Sigmoid colon (tissue), 7 donors: ENCODE data around the gene RIOK1. TPM values are rescaled to one million over a fixed set of nuclear protein-coding genes. Genes with fewer than 3 reads are reported as not detected.
"Not testable (repeated sequence)": the region's sequence is repeated elsewhere in the genome, so short reads cannot be mapped to it uniquely, and the experiment has no call there.

Experiments used
- DNase-seq: peaks from one replicate; pipeline ENCODE4 v3.0.0-alpha.2; 2019
- H3K27ac ChIP-seq, 4 donors: fragments of 200-600 bp; sonication (generic); one replicate each; pipeline ENCODE4 v1.5.1; 2016 to 2019; ENCODE audit warnings: mild to moderate bottlenecking in 1 of 4
- H3K27me3 ChIP-seq, 3 donors: fragments of 200-600 bp; sonication (generic); one replicate each; pipeline ENCODE4 v1.5.1; 2019; ENCODE audit warnings: mild to moderate bottlenecking in 1 of 3
- H3K36me3 ChIP-seq, 4 donors: fragments of 200-600 bp; sonication (generic); one replicate each; pipeline ENCODE4 v1.5.1; 2016 to 2019
- H3K4me1 ChIP-seq, 4 donors: fragments of 200-600 bp; sonication (generic); one replicate each; pipeline ENCODE4 v1.5.1; 2017 to 2019
- H3K4me3 ChIP-seq, 4 donors: fragments of 200-600 bp; sonication (generic); one replicate each; pipeline ENCODE4 v1.5.1; 2017 to 2019; ENCODE audit warnings: mild to moderate bottlenecking in 2 of 4, moderate library complexity in 1 of 4
- H3K9me3 ChIP-seq, 4 donors: fragments of 200-600 bp in 3 of 4; sonication (generic) in 3 of 4; one replicate each; pipeline versions ENCODE4 v1.5.1 to v1.6.1; 2013 to 2019
- EP300 ChIP-seq, 4 donors: sonication (generic); formaldehyde crosslinking; IDR thresholded peaks; one replicate each; pipeline ENCODE4 v1.6.1; 2017; ENCODE audit warnings: antibody characterized with exemption in 4 of 4
- POLR2A ChIP-seq, 2 donors: fragments of 450-650 bp; IDR thresholded peaks; one replicate each; pipeline ENCODE4 v1.6.1; 2016; ENCODE audit warnings: antibody characterized with exemption in 2 of 2, mild to moderate bottlenecking in 2 of 2, moderate library complexity in 2 of 2
- POLR2AphosphoS5 ChIP-seq, 4 donors: sonication (generic); formaldehyde crosslinking; IDR thresholded peaks; one replicate each; pipeline ENCODE4 v1.6.1; 2017; ENCODE audit warnings: antibody characterized with exemption in 4 of 4
- WGBS, 2 donors: extraction: QIAGEN DNeasy Blood & Tissue Kit; methylation state at CpG; one replicate each; pipeline ENCODE4 v1.1.7; 2013; 5-methylcytosine and 5-hydroxymethylcytosine counted together
- intact Hi-C: fragments of 100-400 bp; cut with DNase I; formaldehyde crosslinking; loops from one replicate; pipeline ENCODE4 v1.15.1; 2023
- polyA plus RNA-seq, 3 donors: library from polyadenylated mRNA; stranded (reverse); fragments of 200-250 nt; gene quantifications; one replicate each; pipeline ENCODE4 v1.2.3, GENCODE V29; 2013
- total RNA-seq, 4 donors: library from RNA; depleted of rRNA; stranded (reverse); fragments of >200 nt; gene quantifications; one replicate each; pipeline ENCODE4 v1.1.0, GENCODE V29; 2016
- TF ChIP-seq, protein P1 (sequence below), 4 experiments: fragments of 450-650 bp in 3 of 4; fragments of 200-600 bp in 1 of 4; IDR thresholded peaks; one replicate each; pipeline ENCODE4 v1.5.1; 2016 to 2019; ENCODE audit warnings: antibody characterized with exemption in 4 of 4, mild to moderate bottlenecking in 3 of 4, moderate library complexity in 2 of 4
- donor health status: healthy with polysubstance abuse.
- donor health status: Bipolar disorder and iron deficiency.
- donor health status: healthy.

The RIOK1 gene
- total and polyA plus RNA-seq, 7 donors, result 10.2 to 16.9 (median 15.3) TPM

DNA sequence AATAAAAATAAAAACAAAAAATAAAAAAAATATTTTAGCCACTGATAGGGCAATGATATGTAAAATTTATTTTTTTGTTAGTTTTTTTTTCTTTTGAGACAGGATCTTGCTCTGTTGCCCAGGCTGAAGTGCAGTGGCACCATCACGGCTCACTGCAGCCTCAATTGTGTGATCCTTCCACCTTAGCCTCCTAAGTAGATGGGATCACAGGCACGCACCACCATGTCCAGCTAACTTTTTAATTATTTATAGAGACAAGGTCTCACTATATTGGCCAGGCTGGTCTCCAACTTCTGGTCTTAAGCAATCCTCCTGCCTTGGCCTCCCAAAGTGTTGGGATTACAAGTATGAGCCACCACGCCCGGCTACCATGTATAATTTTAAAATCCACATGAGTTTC lies 59.4 kb downstream of the RIOK1 start:
- no peak overlapping the region for H3K27ac ChIP-seq
- no peak overlapping the region for H3K4me3 ChIP-seq
- no peaks in the 10 kb centered on the region for H3K9me3 ChIP-seq
- TF ChIP-seq POLR2A (IDR thresholded peaks at IDR 0.05), result no peak
- TF ChIP-seq EP300 (IDR thresholded peaks at IDR 0.05), result no peak
- TF ChIP-seq, protein P1, sequence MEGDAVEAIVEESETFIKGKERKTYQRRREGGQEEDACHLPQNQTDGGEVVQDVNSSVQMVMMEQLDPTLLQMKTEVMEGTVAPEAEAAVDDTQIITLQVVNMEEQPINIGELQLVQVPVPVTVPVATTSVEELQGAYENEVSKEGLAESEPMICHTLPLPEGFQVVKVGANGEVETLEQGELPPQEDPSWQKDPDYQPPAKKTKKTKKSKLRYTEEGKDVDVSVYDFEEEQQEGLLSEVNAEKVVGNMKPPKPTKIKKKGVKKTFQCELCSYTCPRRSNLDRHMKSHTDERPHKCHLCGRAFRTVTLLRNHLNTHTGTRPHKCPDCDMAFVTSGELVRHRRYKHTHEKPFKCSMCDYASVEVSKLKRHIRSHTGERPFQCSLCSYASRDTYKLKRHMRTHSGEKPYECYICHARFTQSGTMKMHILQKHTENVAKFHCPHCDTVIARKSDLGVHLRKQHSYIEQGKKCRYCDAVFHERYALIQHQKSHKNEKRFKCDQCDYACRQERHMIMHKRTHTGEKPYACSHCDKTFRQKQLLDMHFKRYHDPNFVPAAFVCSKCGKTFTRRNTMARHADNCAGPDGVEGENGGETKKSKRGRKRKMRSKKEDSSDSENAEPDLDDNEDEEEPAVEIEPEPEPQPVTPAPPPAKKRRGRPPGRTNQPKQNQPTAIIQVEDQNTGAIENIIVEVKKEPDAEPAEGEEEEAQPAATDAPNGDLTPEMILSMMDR (IDR thresholded peaks at IDR 0.05), result no peak
- TF ChIP-seq POLR2AphosphoS5 (IDR thresholded peaks at IDR 0.05), result no peak
- H3K27me3 ChIP-seq, result no peaks in the 10 kb centered on the region
- intact Hi-C loops, result no loop called here
- no peak for DNase-seq
- WGBS, 2 donors, result 85 to 87% methylated on average over 4 of the region's 4 CpGs
- H3K36me3 ChIP-seq, result no peaks in the 10 kb centered on the region
- H3K4me1 ChIP-seq, result no peaks in the 10 kb centered on the region

DNA sequence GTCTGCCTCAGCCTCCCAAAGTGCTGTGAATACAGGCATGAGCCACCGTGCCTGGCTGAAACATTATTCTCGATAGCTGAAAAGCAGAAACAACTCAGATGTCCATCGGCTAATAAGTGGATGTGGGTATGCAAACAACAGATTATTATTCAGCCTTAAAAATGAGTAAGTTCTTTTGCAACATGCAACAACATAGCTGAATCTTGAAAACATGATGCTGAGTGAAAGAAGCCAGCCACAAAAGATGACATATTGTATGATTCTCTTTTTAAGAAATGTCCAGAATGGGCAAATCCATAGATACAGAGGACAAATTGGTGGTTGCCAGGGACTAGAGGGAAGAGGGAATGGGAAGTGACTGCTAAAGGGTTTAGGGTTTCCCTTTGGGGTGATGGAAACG lies 61.7 kb downstream of the RIOK1 start:
- H3K27me3 ChIP-seq, result no peaks in the 10 kb centered on the region
- DNase-seq, result no peak
- no peak overlapping the region for H3K4me3 ChIP-seq
- H3K27ac ChIP-seq, result no peak overlapping the region
- no peaks in the 10 kb centered on the region for H3K4me1 ChIP-seq
- intact Hi-C loops, result no loop called here
- TF ChIP-seq, protein P1 (IDR thresholded peaks at IDR 0.05), result no peak
- no peaks in the 10 kb centered on the region for H3K36me3 ChIP-seq
- H3K9me3 ChIP-seq, result no peaks in the 10 kb centered on the region
- 68 to 70% methylated on average over 4 of the region's 4 CpGs for WGBS, 2 donors

GRCh38 chr6:7452898-7453297 lies 63.3 kb downstream of the RIOK1 start:
- no peaks in the 10 kb centered on the region for H3K27me3 ChIP-seq
- H3K36me3 ChIP-seq, result no peaks in the 10 kb centered on the region
- WGBS, 2 donors, result 72 to 78% methylated on average over 6 of the region's 6 CpGs
- intact Hi-C loops, result no loop called here
- no peak overlapping the region for H3K27ac ChIP-seq
- TF ChIP-seq, protein P1 (IDR thresholded peaks at IDR 0.05), result no peak
- no peak for TF ChIP-seq POLR2A (IDR thresholded peaks at IDR 0.05)
- no peak for TF ChIP-seq POLR2AphosphoS5 (IDR thresholded peaks at IDR 0.05)
- no peak for TF ChIP-seq EP300 (IDR thresholded peaks at IDR 0.05)
- no peaks in the 10 kb centered on the region for H3K4me1 ChIP-seq
- DNase-seq, result no peak
- H3K9me3 ChIP-seq, result no peaks in the 10 kb centered on the region
- H3K4me3 ChIP-seq, result no peak overlapping the region

DNA sequence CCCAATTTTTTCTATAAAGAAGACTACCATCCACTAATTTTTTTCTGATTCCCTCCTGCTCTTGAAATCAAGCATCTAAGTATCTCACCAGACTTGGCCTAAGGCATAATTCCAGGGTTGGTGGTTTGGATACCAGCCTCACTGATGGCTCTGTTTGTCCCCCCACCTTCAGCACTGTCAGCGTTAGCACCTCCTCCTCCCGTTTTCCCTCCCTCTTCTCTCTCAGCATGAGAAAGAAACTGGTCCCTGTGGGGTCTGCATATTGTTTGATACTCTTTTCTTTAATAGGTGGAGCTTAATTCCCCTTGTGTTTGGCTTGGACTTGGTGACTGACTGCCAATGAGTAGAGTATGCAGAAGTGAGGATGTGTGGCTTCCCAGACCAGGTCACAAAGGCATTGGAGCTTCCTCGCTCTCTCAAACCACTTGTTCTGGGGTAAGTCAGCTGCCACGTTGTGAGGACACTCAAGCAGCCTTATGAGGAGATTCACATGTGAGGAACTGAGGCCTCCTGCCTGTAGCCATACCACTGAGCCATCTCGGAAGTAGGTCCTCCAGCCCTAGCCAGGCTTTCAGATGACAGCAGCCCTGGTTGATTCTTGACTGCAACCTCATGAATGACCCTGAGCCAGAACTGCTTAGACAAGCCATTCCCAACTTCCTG lies 65.2 kb downstream of the RIOK1 start:
- H3K27ac ChIP-seq, result no peak overlapping the region
- WGBS, 2 donors, result 75 to 85% methylated on average over 5 of the region's 5 CpGs
- no peaks in the 10 kb centered on the region for H3K36me3 ChIP-seq
- H3K4me3 ChIP-seq, result no peak overlapping the region
- H3K27me3 ChIP-seq, result no peaks in the 10 kb centered on the region
- intact Hi-C loops, result no loop called here
- H3K9me3 ChIP-seq, result no peaks in the 10 kb centered on the region
- no peak for DNase-seq
- no peaks in the 10 kb centered on the region for H3K4me1 ChIP-seq
- TF ChIP-seq POLR2A (IDR thresholded peaks at IDR 0.05) (no peak), POLR2AphosphoS5 (IDR thresholded peaks at IDR 0.05) (no peak), EP300 (IDR thresholded peaks at IDR 0.05) (no peak)
- TF ChIP-seq, protein P1 (IDR thresholded peaks at IDR 0.05), result no peak

- H3K27me3 ChIP-seq, H3K36me3 ChIP-seq, DNase-seq, intact Hi-C loops, H3K4me3 ChIP-seq, H3K4me1 ChIP-seq, H3K9me3 ChIP-seq, H3K27ac ChIP-seq: not testable (repeated sequence)
- 97 to 98% methylated on average over 31 of the region's 31 CpGs for WGBS, 2 donors
These were observed 66.7 kb downstream of the RIOK1 start for GRCh38 chr6:7456302-7456701.
